Neural cell (in vitro differentiated cells): ENCODE measurements around the gene ZNF496. TPM values are rescaled to one million over a fixed set of nuclear protein-coding genes. Genes with fewer than 3 reads are reported as not detected.

Source experiments
- H2AFZ ChIP-seq: fragments of 200-600, 300-800 bp; sonication (generic), shearing (Covaris generic); 2 replicates; pipeline ENCODE4 v1.6.0; 2014; ENCODE audit warnings: low read depth, mild to moderate bottlenecking, antibody characterized with exemption, low read length, moderate library complexity
- H3F3A ChIP-seq: fragments of 200-600 bp; shearing (Covaris generic); 2 replicates; pipeline ENCODE4 v1.6.1; 2016; ENCODE audit warnings: mild to moderate bottlenecking, moderate library complexity, mixed read lengths, antibody characterized with exemption, low read length; ENCODE audit not compliant: insufficient read depth, poor library complexity, severe bottlenecking
- H3K27ac ChIP-seq: fragments of 200-600, 300-800 bp; sonication (generic), shearing (Covaris generic); 2 replicates; pipeline ENCODE4 v1.5.1; 2014; ENCODE audit warnings: mild to moderate bottlenecking, low read length, moderate library complexity
- H3K27me3 ChIP-seq: fragments of 300-800, 200-600 bp; sonication (generic), shearing (Covaris generic); 2 replicates; pipeline ENCODE4 v1.6.0; 2014; ENCODE audit warnings: mild to moderate bottlenecking, low read depth, low read length, moderate library complexity; ENCODE audit not compliant: insufficient read depth
- H3K36me3 ChIP-seq: fragments of 300-800, 200-600 bp; sonication (generic), shearing (Covaris generic); 2 replicates; pipeline ENCODE4 v1.5.1; 2014; ENCODE audit warnings: mild to moderate bottlenecking, antibody characterized with exemption, low read length, moderate library complexity; ENCODE audit not compliant: insufficient read depth
- H3K4me2 ChIP-seq: fragments of 300-800, 200-600 bp; sonication (generic), shearing (Covaris generic); 2 replicates; pipeline ENCODE4 v1.6.0; 2014; ENCODE audit warnings: mild to moderate bottlenecking, low read length
- H3K4me3 ChIP-seq: fragments of 300-800, 200-600 bp; sonication (generic), shearing (Covaris generic); 2 replicates; pipeline ENCODE4 v1.5.1; 2014; ENCODE audit warnings: mild to moderate bottlenecking, low read length, moderate library complexity
- H3K79me2 ChIP-seq: fragments of 200-600 bp; shearing (Covaris generic); replicated peaks from 2 replicates; pipeline ENCODE4 v1.6.0; 2014; ENCODE audit warnings: mild to moderate bottlenecking, low read length, moderate library complexity; ENCODE audit not compliant: insufficient read depth
- H3K9ac ChIP-seq: fragments of 300-800, 200-600 bp; sonication (generic), shearing (Covaris generic); 2 replicates; pipeline ENCODE4 v1.6.1; 2016; ENCODE audit warnings: mild to moderate bottlenecking, low read length, mixed read lengths
- H3K9me2 ChIP-seq: fragments of 200-600 bp; shearing (Covaris generic); 2 replicates; pipeline ENCODE4 v1.6.1; 2016; ENCODE audit warnings: mild to moderate bottlenecking, low read length, mixed read lengths; ENCODE audit not compliant: insufficient read depth
- H3K9me3 ChIP-seq: fragments of 200-600, 300-800 bp; sonication (generic), shearing (Covaris generic); 2 replicates; pipeline ENCODE4 v1.6.1; 2016; ENCODE audit warnings: mild to moderate bottlenecking, mixed run types, low read length, moderate library complexity, mixed read lengths
- H4K20me1 ChIP-seq: fragments of 200-600 bp; shearing (Covaris generic); 2 replicates; pipeline ENCODE4 v1.6.1; 2016; ENCODE audit warnings: mild to moderate bottlenecking, mixed run types; ENCODE audit not compliant: insufficient read depth
- EP300 ChIP-seq: fragments of 450-650 bp; conservative IDR thresholded peaks from 2 replicates; pipeline ENCODE4 v1.6.1; 2014; ENCODE audit warnings: antibody characterized with exemption, mild to moderate bottlenecking, moderate library complexity; ENCODE audit not compliant: poor library complexity, severe bottlenecking
- EZH2 ChIP-seq: fragments of 200-600, 300-800 bp; shearing (Covaris generic), sonication (generic); IDR thresholded peaks from 2 replicates; pipeline ENCODE4 v1.6.1; 2014; ENCODE audit warnings: antibody characterized with exemption, low read length, borderline replicate concordance, mild to moderate bottlenecking; ENCODE audit not compliant: insufficient read depth, poor library complexity, severe bottlenecking
- MXI1 ChIP-seq: fragments of 450-650 bp; conservative IDR thresholded peaks from 2 replicates; pipeline ENCODE4 v1.6.1; 2014; ENCODE audit warnings: antibody characterized with exemption, mild to moderate bottlenecking; ENCODE audit not compliant: poor library complexity, severe bottlenecking
- POLR2AphosphoS5 ChIP-seq: IDR thresholded peaks from 2 replicates; pipeline ENCODE4 v1.6.1; 2012
- RAD21 ChIP-seq: fragments of 450-650 bp; conservative IDR thresholded peaks from 2 replicates; pipeline ENCODE4 v1.6.1; 2014; ENCODE audit warnings: antibody characterized with exemption, mild to moderate bottlenecking, moderate library complexity
- REST ChIP-seq: IDR thresholded peaks from 2 replicates; pipeline ENCODE4 v1.6.1; 2012; ENCODE audit warnings: borderline replicate concordance
- SMC3 ChIP-seq: fragments of 450-650 bp; conservative IDR thresholded peaks from 2 replicates; pipeline ENCODE4 v1.6.1; 2014; ENCODE audit warnings: antibody characterized with exemption, mild to moderate bottlenecking, moderate library complexity; ENCODE audit not compliant: poor library complexity
- TAF1 ChIP-seq: IDR thresholded peaks from 2 replicates; pipeline ENCODE4 v1.6.1; 2012; ENCODE audit warnings: low read depth
- polyA plus RNA-seq: library from polyadenylated mRNA; depleted of rRNA; stranded (reverse); fragments of >200 nt; gene quantifications from 2 replicates; pipeline ENCODE4 v1.2.3, GENCODE V29; 2014
- TF ChIP-seq, protein P1 (sequence below): fragments of 450-650 bp; IDR thresholded peaks from 2 replicates; pipeline ENCODE4 v1.5.1; 2014; ENCODE audit warnings: antibody characterized with exemption, mild to moderate bottlenecking, moderate library complexity; ENCODE audit not compliant: poor library complexity, severe bottlenecking

Gene ZNF496
- polyA plus RNA-seq, 1 donor from 2014 or later = 25.2 TPM

GRCh38 chr1:247301176-247301540, 30.5 kb downstream of the ZNF496 start:
- H3K4me3 ChIP-seq = no peak overlapping the region
- H3K36me3 ChIP-seq = no peaks in the 10 kb centered on the region
- TF ChIP-seq POLR2AphosphoS5 = no peak
- TF ChIP-seq REST = no peak
- no peak for TF ChIP-seq MXI1
- TF ChIP-seq TAF1 = no peak
- no peak for TF ChIP-seq RAD21
- no peak for TF ChIP-seq EP300
- TF ChIP-seq SMC3 = no peak
- TF ChIP-seq, protein P1, sequence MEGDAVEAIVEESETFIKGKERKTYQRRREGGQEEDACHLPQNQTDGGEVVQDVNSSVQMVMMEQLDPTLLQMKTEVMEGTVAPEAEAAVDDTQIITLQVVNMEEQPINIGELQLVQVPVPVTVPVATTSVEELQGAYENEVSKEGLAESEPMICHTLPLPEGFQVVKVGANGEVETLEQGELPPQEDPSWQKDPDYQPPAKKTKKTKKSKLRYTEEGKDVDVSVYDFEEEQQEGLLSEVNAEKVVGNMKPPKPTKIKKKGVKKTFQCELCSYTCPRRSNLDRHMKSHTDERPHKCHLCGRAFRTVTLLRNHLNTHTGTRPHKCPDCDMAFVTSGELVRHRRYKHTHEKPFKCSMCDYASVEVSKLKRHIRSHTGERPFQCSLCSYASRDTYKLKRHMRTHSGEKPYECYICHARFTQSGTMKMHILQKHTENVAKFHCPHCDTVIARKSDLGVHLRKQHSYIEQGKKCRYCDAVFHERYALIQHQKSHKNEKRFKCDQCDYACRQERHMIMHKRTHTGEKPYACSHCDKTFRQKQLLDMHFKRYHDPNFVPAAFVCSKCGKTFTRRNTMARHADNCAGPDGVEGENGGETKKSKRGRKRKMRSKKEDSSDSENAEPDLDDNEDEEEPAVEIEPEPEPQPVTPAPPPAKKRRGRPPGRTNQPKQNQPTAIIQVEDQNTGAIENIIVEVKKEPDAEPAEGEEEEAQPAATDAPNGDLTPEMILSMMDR = no peak
- TF ChIP-seq EZH2 = no peak

DNA sequence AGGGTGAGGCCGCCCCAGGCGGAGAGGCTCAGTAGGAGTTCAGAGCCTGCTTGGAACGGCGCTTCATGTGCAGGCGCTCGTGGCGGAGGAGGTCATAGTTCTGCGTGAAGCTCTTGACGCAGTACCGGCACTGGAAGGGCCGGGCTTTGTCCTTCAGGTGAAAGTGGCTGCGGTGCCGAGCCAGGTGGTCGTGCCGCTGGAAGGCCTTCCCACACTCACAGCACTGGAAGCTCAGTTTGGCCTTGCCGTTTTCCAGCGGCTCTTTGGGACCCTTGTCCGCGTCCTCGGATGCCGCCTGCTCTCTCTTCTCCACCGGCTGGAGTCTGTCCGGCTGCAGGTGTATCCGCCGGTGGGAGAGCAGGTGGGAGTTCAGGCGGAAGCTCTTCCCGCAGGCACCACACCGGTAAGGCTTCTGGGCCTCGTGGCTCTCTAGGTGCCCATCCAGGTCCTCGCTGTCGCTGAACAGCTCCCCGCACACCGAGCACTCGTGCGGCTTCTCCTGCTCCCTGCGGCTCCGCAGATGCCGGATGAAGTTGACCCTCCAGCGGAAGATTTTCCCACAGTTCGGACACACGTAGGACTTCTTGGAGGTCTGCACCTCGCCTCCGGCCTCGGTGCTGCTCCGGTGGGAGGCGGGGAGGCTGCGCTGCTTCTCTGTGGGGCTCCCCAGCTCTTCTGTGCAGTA, 31.0 kb downstream of the ZNF496 start:
- Histone ChIP-seq H3K27me3 (no peaks in the 10 kb centered on the region), H3K9ac (no peak overlapping the region), H3K9me3 (no peaks in the 10 kb centered on the region), H3K9me2 (no peaks in the 10 kb centered on the region), H4K20me1 (no peaks in the 10 kb centered on the region), H3K27ac (no peak overlapping the region), H3K4me3 (no peak overlapping the region), H3K36me3 (no peaks in the 10 kb centered on the region), H3K79me2 (no peaks in the 10 kb centered on the region), H3K4me2 (no peak overlapping the region), H3F3A (no peaks in the 10 kb centered on the region), H2AFZ (no peak overlapping the region)
- TF ChIP-seq RAD21 = no peak
- TF ChIP-seq EP300 = no peak
- TF ChIP-seq TAF1 = no peak
- TF ChIP-seq, protein P1 = no peak
- no peak for TF ChIP-seq POLR2AphosphoS5
- TF ChIP-seq EZH2 = no peak
- no peak for TF ChIP-seq SMC3
- TF ChIP-seq MXI1 = no peak
- TF ChIP-seq REST = no peak

More at GRCh38 chr1:247301176-247301540, 30.5 kb downstream of the ZNF496 start:
- Histone ChIP-seq H3K27ac (no peak overlapping the region), H2AFZ (no peak overlapping the region), H3K9me3 (no peaks in the 10 kb centered on the region), H4K20me1 (no peaks in the 10 kb centered on the region), H3K4me2 (no peak overlapping the region), H3K79me2 (no peaks in the 10 kb centered on the region), H3K27me3 (no peaks in the 10 kb centered on the region), H3K9me2 (no peaks in the 10 kb centered on the region), H3F3A (no peaks in the 10 kb centered on the region), H3K9ac (no peak overlapping the region)
